GM19238 (cell line): ENCODE data around the gene CAPNS2.
"Not testable (repeated sequence)": the region's sequence is repeated elsewhere in the genome, so short reads cannot be mapped to it uniquely, and the experiment has no call there.

Experiments
- DNase-seq: peaks from one replicate; pipeline ENCODE4 v3.0.0; 2011; ENCODE audit warnings: low spot score; ENCODE audit not compliant: insufficient read length

CAPNS2 gene

GRCh38 chr16:55568207-55568606, 1.7 kb downstream of the CAPNS2 start:
- DNase-seq = no peak

GRCh38 chr16:55569025-55569424, 2.5 kb downstream of the CAPNS2 start:
- DNase-seq = no peak

GRCh38 chr16:55570159-55570558, 3.7 kb downstream of the CAPNS2 start:
- no peak for DNase-seq

- no peak for DNase-seq
These were observed 4.9 kb downstream of the CAPNS2 start for GRCh38 chr16:55571191-55571897.

GRCh38 chr16:55572439-55572838, 6.0 kb downstream of the CAPNS2 start:
- no peak for DNase-seq

GRCh38 chr16:55574811-55575210, 8.3 kb downstream of the CAPNS2 start:
- DNase-seq = no peak

GRCh38 chr16:55575496-55575895, 9.0 kb downstream of the CAPNS2 start:
- no peak for DNase-seq

- no peak for DNase-seq
These were observed 9.9 kb downstream of the CAPNS2 start for GRCh38 chr16:55576384-55576783.

- no peak for DNase-seq
These were observed 11.4 kb downstream of the CAPNS2 start for GRCh38 chr16:55577887-55578286.

GRCh38 chr16:55585631-55586030, 19.1 kb downstream of the CAPNS2 start:
- no peak for DNase-seq

GRCh38 chr16:55588799-55589198, 22.3 kb downstream of the CAPNS2 start:
- DNase-seq = no peak

GRCh38 chr16:55592306-55592705, 25.8 kb downstream of the CAPNS2 start:
- DNase-seq = no peak

GRCh38 chr16:55597928-55598327, 31.4 kb downstream of the CAPNS2 start:
- DNase-seq = no peak

- DNase-seq = no peak
These were observed 39.4 kb downstream of the CAPNS2 start for GRCh38 chr16:55605754-55606336.

GRCh38 chr16:55613613-55614335, 47.3 kb downstream of the CAPNS2 start:
- DNase-seq = no peak

- no peak for DNase-seq
These were observed 48.6 kb downstream of the CAPNS2 start for GRCh38 chr16:55615071-55615470.

GRCh38 chr16:55615670-55616069, 49.2 kb downstream of the CAPNS2 start:
- DNase-seq = not testable (repeated sequence)
